T-helper 1 cell treated with Interleukin-12 subunit alpha and Interleukin-12 subunit beta and Interleukin-4 antibody, amounts not matched to agents 30 μg/mL and 1 μg/mL, for 36 hours (primary cell): ENCODE data around the gene ACOD1.
"Not testable (repeated sequence)": the region's sequence is repeated elsewhere in the genome, so short reads cannot be mapped to it uniquely, and the experiment has no call there.

Source experiments
- H3K27ac Mint-ChIP-seq: one replicate; pipeline ENCODE4 v1.8.0; 2021; ENCODE audit warnings: mild to moderate bottlenecking, mixed read lengths
- H3K27me3 Mint-ChIP-seq: one replicate; pipeline ENCODE4 v1.8.0; 2021; ENCODE audit warnings: low read depth, mixed read lengths
- H3K36me3 Mint-ChIP-seq: one replicate; pipeline ENCODE4 v1.8.0; 2021; ENCODE audit warnings: low read depth, mixed read lengths
- H3K4me1 Mint-ChIP-seq: one replicate; pipeline ENCODE4 v1.8.0; 2021; ENCODE audit warnings: low read depth, mixed read lengths
- H3K4me3 Mint-ChIP-seq: one replicate; pipeline ENCODE4 v1.8.0; 2021; ENCODE audit warnings: mild to moderate bottlenecking, moderate library complexity, mixed read lengths
- H3K9me3 Mint-ChIP-seq: one replicate; pipeline ENCODE4 v1.8.0; 2021; ENCODE audit warnings: mixed read lengths

Gene ACOD1

DNA sequence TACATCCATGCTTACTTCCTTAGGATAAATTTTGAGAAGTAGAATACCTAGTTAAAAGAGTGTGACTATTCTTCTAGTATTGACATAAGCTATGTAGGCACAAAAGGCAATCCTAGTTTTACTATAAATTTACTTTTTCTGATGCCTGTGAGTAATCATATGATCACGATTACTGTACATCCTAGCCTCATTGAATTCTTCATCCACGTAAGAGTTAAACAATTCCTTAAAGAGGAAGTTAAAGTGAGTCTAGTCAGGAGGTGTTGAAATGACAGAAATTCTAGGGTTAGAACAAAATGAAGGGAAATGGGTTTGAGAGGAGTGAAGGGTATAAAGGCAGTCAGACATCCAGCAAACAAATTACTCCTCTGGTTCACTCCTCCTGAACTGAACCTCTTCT lies at the start of gene ACOD1:
Gene ACOD1 (plus strand): TSS at position 363 of the 400 bp plus-strand sequence. CDS start 48 bp downstream, outside the sequence.
- no peak within 1 kb of the TSS for H3K4me3 Mint-ChIP-seq
- H3K36me3 Mint-ChIP-seq, result no peaks in the 10 kb centered on the region
- H3K4me1 Mint-ChIP-seq, result no peaks in the 10 kb centered on the region
- H3K27ac Mint-ChIP-seq, result no peak within 1 kb of the TSS
- H3K27me3 Mint-ChIP-seq, result peaks cover 5% of the 10 kb centered on the region
- H3K9me3 Mint-ChIP-seq, result no peaks in the 10 kb centered on the region

GRCh38 chr13:76899066-76899465 lies 49.2 kb upstream of the ACOD1 start:
- H3K27ac Mint-ChIP-seq, H3K36me3 Mint-ChIP-seq, H3K4me1 Mint-ChIP-seq, H3K9me3 Mint-ChIP-seq, H3K4me3 Mint-ChIP-seq: not testable (repeated sequence)
- H3K27me3 Mint-ChIP-seq, result peaks cover 36% of the 10 kb centered on the region

DNA sequence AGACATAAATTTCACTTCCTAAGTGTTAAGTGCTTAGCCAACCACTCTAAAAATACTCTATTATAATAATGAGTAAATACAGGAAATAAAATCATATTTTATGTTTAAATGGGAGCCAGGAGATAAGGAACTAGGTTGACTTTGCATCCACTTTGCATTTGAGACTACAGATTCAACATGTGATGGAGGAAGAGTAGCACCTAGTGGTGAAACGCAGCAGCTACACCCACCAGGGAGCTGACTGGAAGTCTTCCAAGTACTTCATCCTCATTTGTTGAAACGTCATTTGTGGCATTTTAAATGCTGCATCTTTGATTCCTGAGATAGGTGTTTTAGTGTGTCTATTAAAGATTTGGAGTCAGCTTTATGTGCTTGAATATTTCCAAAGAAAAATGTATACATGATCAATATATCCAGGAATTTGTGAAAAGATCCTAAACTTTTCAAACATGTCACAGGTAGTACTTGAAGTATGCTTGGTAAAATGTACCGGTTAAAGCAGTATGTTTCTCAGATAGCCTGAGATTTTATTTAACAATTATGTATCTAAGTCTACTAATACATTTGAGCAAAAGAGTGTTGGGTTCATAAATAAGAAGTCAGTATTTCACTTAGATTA lies 44.7 kb upstream of the ACOD1 start:
- Mint-ChIP-seq H3K4me1 (no peaks in the 10 kb centered on the region), H3K4me3 (no peak overlapping the region), H3K27me3 (peaks cover 25% of the 10 kb centered on the region), H3K36me3 (peaks cover 3% of the 10 kb centered on the region), H3K27ac (no peak overlapping the region), H3K9me3 (peaks cover 7% of the 10 kb centered on the region)

DNA sequence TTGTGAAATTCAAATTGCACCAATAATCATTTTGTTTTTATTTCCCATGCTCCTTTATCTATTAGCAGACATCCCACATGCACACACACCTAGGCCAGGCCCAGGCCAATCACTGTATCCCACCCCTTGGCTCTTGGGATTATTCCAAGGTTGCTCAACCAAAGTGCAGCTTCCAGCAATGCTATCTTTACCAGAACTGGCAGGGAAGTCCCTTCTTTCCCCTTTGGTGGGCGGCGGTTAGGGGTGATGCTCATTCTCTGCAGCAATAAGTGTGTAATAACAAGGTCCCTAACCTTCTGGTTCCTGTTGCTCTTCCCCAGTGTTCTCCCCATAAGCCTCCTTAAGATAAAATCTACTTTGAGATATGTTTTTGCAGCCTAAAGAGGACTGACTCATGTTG lies 43.8 kb upstream of the ACOD1 start:
- H3K27ac Mint-ChIP-seq, result no peak overlapping the region
- no peaks in the 10 kb centered on the region for H3K36me3 Mint-ChIP-seq
- no peaks in the 10 kb centered on the region for H3K4me1 Mint-ChIP-seq
- H3K4me3 Mint-ChIP-seq, result no peak overlapping the region
- H3K9me3 Mint-ChIP-seq, result no peaks in the 10 kb centered on the region
- peaks cover 18% of the 10 kb centered on the region for H3K27me3 Mint-ChIP-seq

DNA sequence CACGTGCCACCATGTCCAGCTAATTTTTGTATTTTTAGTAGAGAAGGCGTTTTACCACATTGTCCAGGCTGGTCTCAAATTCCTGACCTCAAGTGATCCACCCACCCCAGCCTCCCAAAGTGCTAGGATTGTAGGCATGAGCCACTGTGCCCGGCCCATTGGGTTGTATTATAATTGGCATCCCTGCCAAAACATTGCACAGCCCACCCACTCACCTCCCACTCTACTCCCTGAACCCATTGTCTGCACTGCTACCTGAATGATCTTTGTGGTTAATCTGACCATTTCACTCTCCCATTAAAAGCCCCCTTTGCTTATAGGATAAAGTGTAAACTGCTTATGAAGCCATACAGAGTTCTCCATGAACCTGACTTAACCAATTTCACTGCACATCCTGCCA lies 35.8 kb upstream of the ACOD1 start:
- Mint-ChIP-seq H3K36me3 (no peaks in the 10 kb centered on the region), H3K9me3 (no peaks in the 10 kb centered on the region), H3K27me3 (peaks cover 6% of the 10 kb centered on the region), H3K27ac (no peak overlapping the region), H3K4me3 (no peak overlapping the region), H3K4me1 (no peaks in the 10 kb centered on the region)

- no peaks in the 10 kb centered on the region for H3K36me3 Mint-ChIP-seq
Measured at GRCh38 chr13:76913898-76914297, 34.4 kb upstream of the ACOD1 start.

DNA sequence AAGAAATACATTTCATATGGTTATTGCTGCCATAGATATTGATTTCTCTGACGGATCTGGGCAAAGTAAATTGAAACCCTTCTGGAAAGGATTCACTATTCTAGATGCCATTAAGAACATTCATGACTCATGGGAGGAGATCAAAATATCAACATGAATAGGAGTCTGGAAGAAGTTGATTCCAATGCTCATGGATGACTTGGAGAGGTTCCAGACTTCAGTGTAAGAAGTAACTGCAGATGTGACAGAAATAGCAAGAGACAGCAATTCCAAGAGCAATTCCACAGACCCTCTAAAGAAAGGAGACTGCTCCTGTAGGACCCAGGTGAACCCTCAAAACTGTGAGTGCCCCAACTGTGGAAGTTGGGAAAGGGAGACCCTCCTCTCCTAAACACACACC lies 31.2 kb upstream of the ACOD1 start:
- Mint-ChIP-seq H3K27ac (no peak overlapping the region), H3K4me3 (no peak overlapping the region), H3K36me3 (no peaks in the 10 kb centered on the region), H3K4me1 (no peaks in the 10 kb centered on the region), H3K9me3 (peaks cover 3% of the 10 kb centered on the region), H3K27me3 (peaks cover 4% of the 10 kb centered on the region)

More at GRCh38 chr13:76913898-76914297, 34.4 kb upstream of the ACOD1 start:
- Mint-ChIP-seq H3K4me3 (no peak overlapping the region), H3K4me1 (no peaks in the 10 kb centered on the region), H3K9me3 (no peaks in the 10 kb centered on the region), H3K27me3 (peaks cover 6% of the 10 kb centered on the region), H3K27ac (no peak overlapping the region)

DNA sequence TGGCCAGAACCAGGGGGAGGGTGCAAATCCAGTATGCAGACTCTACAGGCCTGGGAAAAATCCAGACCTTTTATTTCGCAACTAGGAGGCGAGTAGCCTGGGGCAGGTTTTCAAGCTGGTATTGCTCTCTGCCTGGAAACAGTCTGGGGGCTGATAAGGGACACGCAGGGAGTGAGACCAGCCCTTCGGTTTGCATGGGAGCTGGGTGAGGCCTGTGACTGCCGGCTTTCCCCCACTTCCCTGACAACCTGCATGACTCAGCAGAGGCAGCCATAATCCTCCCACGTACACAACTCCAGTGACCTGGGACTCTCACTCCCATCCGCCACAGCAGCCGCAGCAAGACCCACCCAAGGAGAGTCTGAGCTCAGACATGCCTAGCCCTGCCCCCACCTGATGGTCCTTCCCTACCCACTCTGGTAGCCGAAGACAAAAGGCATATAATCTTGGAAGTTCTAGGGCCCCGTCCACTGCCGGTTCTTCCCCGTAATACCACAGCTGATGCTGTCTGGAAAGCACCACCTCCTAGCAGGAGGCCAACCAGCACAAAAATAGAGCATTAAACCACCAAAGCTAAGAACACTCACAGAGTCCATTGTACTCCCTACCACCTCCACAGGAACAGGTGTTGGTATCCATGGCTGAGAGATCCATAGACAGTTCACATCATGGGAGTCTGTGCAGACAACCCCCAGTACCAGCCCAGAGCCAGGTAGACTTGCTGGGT lies 30.4 kb upstream of the ACOD1 start:
- not testable (repeated sequence) for H3K27ac Mint-ChIP-seq, H3K36me3 Mint-ChIP-seq, H3K9me3 Mint-ChIP-seq, H3K4me1 Mint-ChIP-seq, H3K4me3 Mint-ChIP-seq
- H3K27me3 Mint-ChIP-seq, result peaks cover 10% of the 10 kb centered on the region

GRCh38 chr13:76921516-76921915 lies 26.8 kb upstream of the ACOD1 start:
- no peaks in the 10 kb centered on the region for H3K36me3 Mint-ChIP-seq
- no peak overlapping the region for H3K27ac Mint-ChIP-seq
- peaks cover 18% of the 10 kb centered on the region for H3K27me3 Mint-ChIP-seq
- peaks cover 3% of the 10 kb centered on the region for H3K9me3 Mint-ChIP-seq
- H3K4me1 Mint-ChIP-seq, result no peaks in the 10 kb centered on the region
- H3K4me3 Mint-ChIP-seq, result no peak overlapping the region

DNA sequence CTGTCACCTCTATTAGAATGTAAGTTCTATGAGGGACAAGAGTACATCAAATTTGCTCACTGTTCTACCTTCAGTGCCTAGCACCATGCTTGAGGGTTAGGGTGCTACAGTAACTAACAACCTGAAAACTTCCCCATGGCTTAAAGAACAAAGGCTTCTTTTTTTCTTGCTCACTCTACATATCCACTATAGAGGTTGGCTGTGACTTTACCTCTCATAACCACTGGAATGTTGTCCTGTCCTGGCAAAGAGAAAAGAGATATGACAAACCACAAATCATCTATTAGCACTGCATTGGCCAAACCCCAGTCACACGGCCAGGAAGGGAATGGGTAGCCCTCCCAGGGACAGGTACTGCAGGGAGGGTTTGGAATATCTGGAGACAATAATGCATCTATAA lies 23.2 kb upstream of the ACOD1 start:
- H3K36me3 Mint-ChIP-seq, result no peaks in the 10 kb centered on the region
- H3K27ac Mint-ChIP-seq, result no peak overlapping the region
- peaks cover 17% of the 10 kb centered on the region for H3K27me3 Mint-ChIP-seq
- no peak overlapping the region for H3K4me3 Mint-ChIP-seq
- H3K4me1 Mint-ChIP-seq, result no peaks in the 10 kb centered on the region
- H3K9me3 Mint-ChIP-seq, result peaks cover 2% of the 10 kb centered on the region

- no peak overlapping the region for H3K27ac Mint-ChIP-seq
- H3K4me3 Mint-ChIP-seq, result no peak overlapping the region
- peaks cover 7% of the 10 kb centered on the region for H3K27me3 Mint-ChIP-seq
- no peaks in the 10 kb centered on the region for H3K36me3 Mint-ChIP-seq
- H3K9me3 Mint-ChIP-seq, result peaks cover 4% of the 10 kb centered on the region
- no peaks in the 10 kb centered on the region for H3K4me1 Mint-ChIP-seq
Measured at GRCh38 chr13:76927955-76928354, 20.4 kb upstream of the ACOD1 start.

DNA sequence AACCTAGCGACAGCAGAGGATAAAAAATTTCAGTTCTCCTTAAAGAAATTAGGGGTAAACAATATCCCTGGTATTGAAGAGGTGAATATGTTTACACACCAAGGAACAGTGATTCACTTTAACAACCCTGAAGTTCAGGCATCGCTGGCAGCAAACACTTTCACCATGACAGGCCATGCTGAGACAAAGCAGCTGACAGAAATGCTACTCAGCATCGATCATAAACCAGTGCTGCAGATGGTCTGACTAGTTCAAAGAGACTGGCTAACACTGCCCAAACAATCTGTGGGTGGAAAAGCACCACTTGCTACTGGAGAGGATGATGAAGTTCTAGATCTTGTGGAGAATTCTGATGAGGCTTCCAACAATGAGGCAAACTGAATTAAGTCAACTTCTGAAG lies 19.9 kb upstream of the ACOD1 start:
- Mint-ChIP-seq H3K9me3 (peaks cover 4% of the 10 kb centered on the region), H3K36me3 (no peaks in the 10 kb centered on the region), H3K27ac (no peak overlapping the region), H3K4me1 (no peaks in the 10 kb centered on the region), H3K4me3 (no peak overlapping the region), H3K27me3 (peaks cover 7% of the 10 kb centered on the region)

- Mint-ChIP-seq H3K4me1 (no peaks in the 10 kb centered on the region), H3K9me3 (peaks cover 4% of the 10 kb centered on the region), H3K27ac (no peak overlapping the region), H3K27me3 (peaks cover 7% of the 10 kb centered on the region), H3K4me3 (no peak overlapping the region), H3K36me3 (no peaks in the 10 kb centered on the region)
Measured at GRCh38 chr13:76929320-76929719, 19.0 kb upstream of the ACOD1 start.

- Mint-ChIP-seq H3K4me3 (no peak overlapping the region), H3K36me3 (no peaks in the 10 kb centered on the region), H3K4me1 (no peaks in the 10 kb centered on the region), H3K27ac (no peak overlapping the region), H3K9me3 (peaks cover 4% of the 10 kb centered on the region), H3K27me3 (peaks cover 3% of the 10 kb centered on the region)
Measured at GRCh38 chr13:76929851-76930374, 18.4 kb upstream of the ACOD1 start.

- Mint-ChIP-seq H3K4me3 (no peak overlapping the region), H3K27me3 (no peaks in the 10 kb centered on the region), H3K36me3 (no peaks in the 10 kb centered on the region), H3K27ac (no peak overlapping the region), H3K4me1 (no peaks in the 10 kb centered on the region), H3K9me3 (peaks cover 4% of the 10 kb centered on the region)
Measured at GRCh38 chr13:76932076-76932475, 16.2 kb upstream of the ACOD1 start.
